Stimulated activated CD8-positive, alpha-beta memory T cell treated with anti-CD3 and anti-CD28 coated beads, Interleukin-7, amount 100 ng/mL, for 1 hour (primary cell): ENCODE measurements around the gene ZMAT2.
"Not testable (repeated sequence)": the region's sequence is repeated elsewhere in the genome, so short reads cannot be mapped to it uniquely, and the experiment has no call there.

ENCODE experiments used
- DNase-seq, 2 donors: peaks; one replicate each; pipeline ENCODE4 v3.0.0-alpha.2; 2020; ENCODE audit warnings: low read depth in 2 of 2

ZMAT2 gene, protein sequence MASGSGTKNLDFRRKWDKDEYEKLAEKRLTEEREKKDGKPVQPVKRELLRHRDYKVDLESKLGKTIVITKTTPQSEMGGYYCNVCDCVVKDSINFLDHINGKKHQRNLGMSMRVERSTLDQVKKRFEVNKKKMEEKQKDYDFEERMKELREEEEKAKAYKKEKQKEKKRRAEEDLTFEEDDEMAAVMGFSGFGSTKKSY

DNA sequence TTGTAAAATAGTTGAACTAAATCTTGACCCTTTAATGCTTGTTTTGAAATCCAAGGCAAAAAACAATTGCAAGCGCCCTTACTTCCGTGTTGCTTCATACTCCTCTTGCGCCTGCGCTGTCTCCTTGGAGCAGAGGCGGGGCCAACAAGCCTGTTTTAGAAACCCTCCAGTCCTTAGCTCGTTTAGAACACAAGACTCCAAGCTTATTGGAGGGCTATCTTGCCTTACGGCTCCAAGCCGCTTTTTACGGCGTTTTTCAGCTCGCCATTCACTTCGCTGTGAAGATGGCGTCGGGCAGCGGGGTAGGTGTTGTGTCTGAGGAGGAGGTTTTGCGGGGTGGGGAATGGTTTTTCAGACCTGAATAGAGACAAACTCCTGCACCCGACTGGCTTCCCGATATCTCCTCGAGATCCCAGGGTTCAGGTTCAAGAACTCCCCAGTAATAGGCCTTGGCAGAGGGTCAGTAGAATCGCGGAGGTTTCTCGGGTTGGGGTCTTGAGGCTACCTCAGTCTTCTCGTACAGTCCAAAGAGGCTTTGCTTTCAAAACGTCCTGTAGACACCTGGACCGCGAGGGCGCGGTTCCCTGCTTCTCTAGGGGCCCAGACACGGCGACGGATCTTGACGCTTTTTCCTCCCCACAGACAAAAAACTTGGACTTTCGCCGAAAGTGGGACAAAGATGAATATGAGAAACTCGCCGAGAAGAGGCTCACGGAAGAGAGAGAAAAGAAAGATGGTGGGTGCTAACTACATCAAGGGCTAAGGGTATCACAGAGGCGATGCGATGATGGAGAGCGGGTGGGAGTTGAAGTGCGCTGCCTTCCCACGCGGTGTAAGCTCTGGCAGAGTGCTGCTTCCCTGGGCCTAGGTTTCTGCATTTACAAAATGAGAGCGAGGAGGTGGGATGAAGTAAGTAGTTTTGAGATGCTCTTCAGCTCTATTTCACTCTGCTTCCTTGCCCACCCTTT lies at the start of gene ZMAT2:
ZMAT2 (plus strand) TSS at position 271 of the 968 bp plus-strand sequence; CDS start at position 285, 14 bp downstream.
- DNase-seq, result peak; percentile 77 to 86

DNA sequence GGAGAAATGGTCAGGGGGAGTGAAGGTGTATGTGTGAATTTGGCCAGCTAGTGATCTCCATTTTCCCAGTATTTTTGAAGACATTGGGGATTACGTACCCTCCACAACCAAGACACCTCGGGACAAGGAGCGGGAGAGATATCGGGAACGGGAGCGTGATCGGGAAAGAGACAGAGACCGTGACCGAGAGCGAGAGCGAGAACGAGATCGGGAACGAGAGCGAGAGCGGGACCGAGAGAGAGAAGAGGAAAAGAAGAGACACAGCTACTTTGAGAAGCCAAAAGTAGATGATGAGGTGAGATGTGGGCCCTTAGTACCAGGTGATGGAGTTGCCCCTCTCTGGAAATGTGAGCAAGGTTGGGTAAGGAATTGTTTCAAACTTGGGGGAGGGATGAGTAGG lies 41.4 kb upstream of the ZMAT2 start:
- DNase-seq, result no peak

DNA sequence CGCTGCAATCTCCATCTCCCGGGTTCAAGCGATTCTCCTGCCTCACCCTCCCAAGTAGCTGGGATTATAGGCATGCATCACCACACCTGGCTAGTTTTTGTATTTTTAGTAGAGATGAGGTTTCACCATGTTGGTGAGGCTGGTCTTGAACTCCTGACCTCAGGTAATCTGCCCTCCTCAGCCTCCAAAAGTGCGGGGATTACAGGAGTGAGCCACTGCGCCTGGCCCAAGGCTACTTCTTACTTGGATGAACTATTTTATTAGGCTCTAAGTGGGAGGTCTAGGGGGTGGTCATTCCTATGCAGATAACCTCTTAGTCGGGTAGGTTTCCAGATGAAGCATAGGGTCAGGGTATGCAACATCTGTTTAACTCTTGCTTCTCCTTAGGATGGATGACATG lies 39.9 kb upstream of the ZMAT2 start:
- DNase-seq, result not testable (repeated sequence)

DNA sequence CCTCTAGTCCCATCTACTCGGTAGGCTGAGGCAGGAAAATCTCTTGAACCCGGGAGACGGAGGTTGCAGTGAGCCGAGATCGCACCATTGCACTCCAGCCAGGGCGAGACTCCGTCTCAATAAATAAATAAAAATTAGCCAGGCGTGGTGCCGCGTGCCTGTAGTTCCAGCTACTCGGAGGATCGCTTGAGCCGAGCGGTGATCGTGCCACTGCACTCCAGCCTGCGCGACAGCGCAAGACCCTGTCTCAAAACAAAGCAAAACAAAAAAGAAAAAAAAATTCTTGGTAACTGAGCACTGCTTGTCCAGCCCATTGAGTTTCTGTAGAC lies 36.3 kb upstream of the ZMAT2 start:
- no peak for DNase-seq

DNA sequence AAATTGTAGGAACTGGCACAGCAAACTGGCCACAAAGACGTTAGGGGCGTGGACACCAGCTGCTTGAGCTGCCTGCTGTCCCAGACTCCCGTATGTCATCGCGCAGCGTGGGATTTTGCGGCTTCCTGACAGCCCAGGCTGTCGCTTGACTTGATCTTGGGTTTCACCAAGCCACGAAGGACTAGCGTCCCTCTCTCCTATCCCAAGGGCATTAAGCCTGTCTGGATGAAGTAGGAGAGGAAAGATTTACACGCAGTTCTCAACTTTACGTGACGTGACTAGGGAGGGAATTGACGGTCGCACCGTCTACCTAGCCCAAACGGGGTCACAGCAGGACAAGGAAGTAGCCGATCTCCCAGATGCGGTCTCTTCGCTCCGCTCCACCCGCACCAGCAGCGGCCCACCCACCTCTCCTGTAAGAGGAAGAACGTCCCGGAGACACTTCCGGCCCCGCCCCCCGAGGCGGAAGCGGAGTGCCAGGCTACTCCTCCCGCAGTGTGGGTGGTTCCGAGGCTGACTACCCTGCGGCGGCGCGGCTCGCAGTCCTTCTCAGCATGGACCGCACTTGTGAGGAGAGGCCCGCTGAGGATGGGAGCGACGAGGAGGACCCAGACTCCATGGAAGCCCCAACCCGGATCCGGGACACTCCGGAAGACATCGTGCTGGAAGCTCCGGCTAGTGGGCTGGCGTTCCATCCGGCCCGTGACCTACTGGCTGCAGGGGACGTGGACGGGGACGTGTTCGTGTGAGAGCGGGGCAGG lies 35.7 kb upstream of the ZMAT2 start, which contains the start of gene WDR55:
WDR55 (plus strand) TSS at position 546 of the 761 bp plus-strand sequence; CDS start at position 555, 9 bp downstream.
- peak; percentile 90 for DNase-seq

DNA sequence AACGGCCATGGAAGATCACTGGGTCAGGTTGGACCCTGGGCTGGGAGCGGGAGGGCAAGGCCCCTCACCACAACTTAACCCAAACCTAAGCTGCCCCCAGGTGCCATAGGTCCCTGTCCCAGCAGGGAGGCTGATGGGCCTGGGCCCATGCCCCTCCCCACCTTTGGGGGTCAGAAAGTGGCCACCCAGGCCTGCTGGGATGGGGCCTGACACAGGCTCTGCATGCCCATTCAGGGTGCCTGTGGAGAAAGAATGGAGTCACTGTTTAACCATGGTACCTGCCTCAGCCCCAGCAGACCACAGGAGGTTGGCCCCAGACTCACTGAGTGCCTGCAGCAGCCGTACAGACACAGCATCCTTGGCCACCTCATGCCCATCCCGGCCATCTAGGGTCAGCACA lies 29.2 kb upstream of the ZMAT2 start:
- DNase-seq, result not testable (repeated sequence)

DNA sequence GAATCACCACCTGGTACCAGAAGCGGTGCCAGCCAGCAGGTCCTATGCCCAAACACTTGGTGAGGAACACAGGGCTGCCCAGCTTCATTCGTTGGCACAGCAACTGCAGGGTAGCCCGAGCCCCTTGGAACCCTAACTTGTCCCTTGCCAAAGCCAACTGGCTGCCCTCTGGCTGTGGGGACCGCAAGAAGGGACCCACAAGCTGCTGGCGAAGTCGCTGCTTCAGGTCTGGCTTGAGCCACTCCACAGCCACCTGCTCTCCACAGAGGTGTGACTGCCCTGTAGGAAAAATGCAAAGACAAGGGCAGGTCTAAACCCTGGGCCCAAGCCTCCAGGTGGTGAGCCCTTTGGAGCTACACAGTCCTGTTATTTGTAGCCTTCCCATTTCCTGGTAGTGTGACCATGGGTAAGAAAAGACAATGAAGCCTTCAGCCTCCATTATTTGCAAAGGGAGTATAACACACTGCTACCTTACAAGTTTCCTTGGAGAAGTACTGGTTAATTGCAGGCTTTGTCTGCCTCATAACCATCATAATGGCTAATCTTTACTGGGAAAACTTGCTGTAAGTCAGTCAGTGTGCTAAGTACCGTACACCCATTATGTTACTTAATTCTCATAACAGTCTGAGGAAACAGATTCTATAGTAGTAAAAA lies 28.6 kb upstream of the ZMAT2 start:
- no peak for DNase-seq

DNA sequence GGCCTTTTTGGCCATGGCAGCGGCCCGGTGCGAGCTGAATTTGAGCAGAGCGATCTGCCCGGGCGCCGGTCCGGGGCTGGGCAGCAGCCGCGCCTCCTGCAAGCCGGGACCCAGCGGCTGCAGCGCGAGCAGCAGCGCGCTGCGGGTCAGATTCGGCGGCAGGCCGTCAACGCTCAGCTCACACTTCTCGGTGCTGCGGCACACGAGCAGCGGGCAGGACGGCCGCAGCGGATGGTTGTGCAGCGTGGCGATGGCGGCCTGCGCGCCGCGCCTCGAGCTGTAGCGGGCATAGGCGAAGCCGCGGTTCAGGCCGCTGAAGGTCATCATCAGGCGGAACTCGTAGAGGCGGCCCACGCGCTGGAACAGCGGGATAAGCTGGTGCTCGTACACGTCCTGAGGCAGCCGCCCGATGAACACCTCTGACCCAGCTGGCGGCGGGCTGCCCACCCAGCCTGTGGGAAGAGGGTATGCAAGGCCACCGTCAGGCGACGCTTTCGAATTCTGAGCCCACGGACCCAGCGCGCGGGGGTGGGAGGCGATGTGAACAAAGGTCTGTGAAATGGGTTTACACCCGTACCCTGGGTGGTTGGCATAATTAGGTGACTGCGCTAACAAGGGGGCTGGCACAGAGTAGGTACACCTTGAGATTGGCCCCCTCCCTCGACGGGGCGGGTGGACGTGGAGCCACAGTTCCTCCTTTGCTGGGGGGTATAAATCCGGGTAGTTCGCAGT lies 27.6 kb upstream of the ZMAT2 start:
- no peak for DNase-seq

DNA sequence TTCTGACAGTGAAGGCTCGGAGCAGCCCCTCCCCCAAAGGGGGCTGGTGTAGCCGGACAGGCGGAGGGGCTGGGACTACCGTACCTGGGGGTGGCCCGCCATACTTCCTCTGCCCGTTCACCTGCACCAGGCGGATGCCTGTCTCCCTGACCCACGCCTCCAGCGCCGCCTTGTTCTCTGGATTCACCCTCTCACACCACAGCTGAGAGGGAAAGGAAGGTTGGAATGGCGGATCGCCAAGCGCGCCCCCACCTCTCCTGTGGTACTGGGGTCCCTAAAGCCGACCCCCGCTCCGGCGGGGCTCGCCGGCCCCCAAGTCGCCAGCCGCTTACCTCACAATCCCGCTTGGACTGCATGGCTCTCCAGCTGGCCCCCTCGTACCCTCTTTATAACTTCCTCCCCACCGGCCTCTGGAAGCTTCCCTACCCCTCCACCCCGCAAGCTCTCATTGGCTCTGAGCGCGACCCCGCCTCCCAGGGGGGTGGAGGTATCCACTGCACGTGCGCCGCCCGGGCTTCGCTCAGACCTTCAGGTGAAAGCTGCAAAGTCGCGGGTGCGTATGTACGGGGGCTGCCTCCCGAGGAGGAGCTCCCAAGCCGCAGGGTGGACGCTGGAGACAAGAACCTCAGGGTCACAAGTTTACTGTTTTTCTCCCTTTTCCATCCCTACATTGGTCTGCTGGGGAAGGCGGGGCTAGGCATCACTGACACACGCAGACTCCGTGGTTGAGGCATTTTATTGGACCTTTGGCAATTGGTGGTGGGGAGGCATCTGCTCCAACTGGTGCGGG lies 26.9 kb upstream of the ZMAT2 start, which contains the start of gene DND1:
DND1 (minus strand) TSS at position 390 of the 790 bp plus-strand sequence; CDS start at position 356, 34 bp downstream.
- DNase-seq, result no peak

DNA sequence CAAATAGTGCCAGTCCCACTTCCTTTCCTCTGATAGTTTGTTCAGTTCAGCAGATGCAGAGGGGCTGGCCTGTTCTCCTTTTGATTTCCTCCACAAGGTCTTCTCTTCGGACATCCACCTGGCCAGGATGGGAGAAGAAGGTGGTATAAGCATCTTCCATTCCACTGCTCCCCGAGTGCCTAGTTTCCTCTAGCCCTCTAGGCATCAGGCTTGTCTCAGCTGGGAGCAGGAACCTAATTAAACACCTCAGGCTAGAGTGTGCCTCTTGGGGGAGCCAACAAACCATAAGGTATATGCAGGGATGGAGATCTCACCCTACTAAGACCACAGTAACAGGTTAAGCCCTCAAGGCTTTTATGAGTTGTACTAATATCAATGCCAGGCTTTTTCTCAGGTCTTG lies 26.0 kb upstream of the ZMAT2 start:
- DNase-seq, result no peak

DNA sequence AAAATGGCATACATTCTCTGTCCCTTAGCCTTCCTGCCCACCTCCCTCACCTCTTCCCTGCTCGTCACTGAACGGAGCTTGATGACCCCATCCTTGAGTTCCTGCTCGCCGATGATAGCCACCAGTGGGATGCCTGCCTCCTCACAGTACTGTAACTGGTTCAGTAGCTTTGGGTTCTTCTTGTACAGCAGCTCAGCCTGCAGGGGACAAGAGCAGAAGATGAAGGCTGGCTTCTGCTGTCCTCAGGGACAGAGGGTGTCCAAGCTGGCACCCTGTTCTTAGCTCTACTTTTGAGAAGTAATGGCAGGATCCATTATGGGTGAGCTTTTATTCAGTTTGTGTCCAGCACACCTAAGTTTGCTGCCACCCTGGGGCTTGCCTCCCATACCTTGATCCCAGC lies 25.6 kb upstream of the ZMAT2 start:
- no peak for DNase-seq

DNA sequence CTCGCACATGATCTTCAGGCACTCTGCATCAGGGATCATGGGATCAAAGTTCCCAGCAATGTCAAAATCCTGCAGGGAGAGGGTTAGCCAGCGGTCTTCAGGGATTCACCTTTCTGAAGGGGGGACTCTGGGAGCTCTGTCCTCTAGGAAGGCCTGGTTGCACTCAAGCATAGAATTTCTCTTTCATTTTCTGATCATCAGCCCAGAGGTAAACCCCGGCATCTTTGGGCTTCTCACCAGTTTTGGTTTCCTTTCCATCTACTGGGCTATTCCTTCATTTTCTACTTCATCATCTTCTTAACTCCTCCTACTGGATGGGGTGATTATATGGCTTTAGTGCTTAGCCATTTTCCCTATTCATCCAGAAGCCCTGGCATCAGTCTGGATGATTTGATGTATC lies 22.3 kb upstream of the ZMAT2 start:
- DNase-seq, result no peak

DNA sequence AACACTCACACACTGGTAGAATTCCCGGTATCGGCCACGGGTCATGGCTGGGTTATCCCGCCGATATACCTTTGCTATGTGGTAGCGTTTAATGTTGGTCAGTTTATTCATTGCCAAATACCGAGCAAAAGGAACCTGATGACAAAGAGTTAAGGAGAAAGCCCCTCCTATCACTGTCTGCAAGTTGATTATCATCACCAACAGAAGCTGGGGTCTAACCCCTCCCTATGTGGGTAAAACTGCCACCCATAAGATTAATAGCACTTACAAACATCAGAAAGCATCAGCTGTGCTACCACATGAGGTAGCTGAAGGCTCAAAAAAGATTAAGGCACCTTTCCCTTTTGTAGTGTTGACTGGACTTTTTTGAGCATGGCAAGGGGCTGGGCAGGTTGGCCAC lies 21.3 kb upstream of the ZMAT2 start:
- no peak for DNase-seq

DNA sequence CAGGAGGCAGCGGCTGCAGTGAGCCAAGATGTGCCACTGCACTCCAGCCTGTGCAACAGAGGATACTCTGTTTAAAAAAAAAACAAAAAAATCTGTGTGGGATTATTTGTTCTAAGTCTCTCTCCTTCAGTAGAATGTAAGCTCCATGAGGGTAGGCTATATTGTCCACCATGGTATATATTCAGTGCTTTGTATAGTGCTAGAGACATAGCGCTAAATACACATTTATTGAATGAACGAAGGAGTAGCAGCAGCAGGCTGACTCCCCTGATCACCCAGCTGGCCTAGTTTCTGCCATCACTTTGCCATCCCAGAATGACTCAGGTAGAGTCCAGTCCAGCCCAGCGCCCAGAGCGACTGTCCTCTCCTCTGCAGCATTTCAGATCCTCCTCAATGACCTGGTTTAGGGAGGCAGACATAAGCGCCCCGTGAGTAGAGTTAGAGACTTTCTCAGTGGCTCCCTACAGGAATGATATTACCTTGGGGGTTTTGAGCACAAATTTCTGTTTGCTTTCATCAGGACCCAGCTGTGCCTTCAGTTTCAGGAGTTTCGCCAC lies 9.8 kb upstream of the ZMAT2 start:
- DNase-seq, result no peak

DNA sequence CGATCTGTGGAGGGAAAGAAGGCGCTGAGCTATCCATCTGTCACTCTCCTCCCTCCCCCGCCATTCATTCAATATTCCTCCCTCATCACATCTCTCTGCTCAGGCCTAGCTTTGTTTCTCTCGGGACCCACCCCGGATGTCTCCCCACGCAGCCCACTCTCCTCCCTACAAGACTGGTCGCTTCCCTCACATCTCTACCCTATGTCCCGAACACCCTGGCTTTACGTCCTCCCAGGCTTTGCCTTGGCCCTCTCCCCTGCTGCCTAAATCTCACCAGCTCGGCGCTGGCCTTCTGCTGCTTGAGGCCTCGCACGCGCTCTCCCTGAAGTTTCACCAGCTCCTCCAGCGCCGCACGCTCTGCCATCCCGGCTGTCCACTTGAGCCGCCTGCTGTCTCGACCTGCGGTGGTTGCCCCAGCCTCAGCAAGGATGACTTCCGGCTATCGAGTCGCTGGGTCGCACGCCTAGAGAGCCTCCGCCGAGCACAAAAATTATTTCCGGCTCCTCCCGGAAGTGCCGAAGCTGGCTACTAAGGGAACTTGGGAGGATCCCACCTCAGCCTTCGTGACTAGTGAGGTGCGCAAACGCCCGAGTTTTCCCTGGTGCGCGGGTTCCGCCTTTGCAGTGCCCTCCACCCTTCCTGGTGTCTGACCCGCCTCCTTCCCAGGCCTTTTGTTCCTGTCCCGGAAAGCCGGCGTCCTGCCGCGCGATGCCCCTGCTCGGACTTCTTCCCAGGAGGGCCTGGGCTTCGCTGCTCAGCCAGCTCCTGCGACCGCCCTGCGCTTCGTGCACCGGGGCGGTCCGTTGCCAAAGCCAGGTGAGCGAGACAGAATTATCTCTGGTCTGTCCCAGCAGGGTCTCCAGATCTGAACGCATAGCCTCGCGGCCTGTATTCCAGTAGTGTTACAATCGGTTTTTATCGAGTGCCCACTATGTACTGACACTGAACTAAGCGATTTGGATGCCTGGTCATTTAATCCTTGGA lies 9.0 kb upstream of the ZMAT2 start, which contains the start of the genes HARS1 and HARS2:
HARS1 (minus strand) TSS at position 430 of the 984 bp plus-strand sequence; CDS start at position 364, 66 bp downstream.
HARS2 (plus strand) TSS at position 515 of the 984 bp plus-strand sequence; CDS start at position 709, 194 bp downstream.
- DNase-seq, result peak; percentile 61 to 70

DNA sequence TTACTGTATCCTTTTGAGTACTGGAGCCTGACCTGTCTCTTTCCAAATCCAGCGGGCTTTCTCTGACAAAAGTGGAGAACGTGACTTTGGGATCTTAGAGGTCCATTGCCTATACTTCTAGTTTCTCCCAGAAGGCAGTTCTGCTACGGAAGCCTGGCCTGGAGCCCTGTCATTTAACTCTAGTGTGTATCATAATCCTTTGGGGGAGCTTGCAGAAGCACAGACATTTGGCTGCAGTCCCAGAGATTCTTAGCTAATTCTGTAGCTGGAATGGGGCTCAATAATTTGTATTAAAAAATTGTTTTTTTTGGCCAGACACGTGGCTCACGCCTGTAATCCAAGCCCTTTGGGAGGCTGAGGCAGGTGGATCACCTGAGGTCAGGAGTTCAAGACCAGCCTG lies 6.0 kb upstream of the ZMAT2 start:
- DNase-seq, result no peak

DNA sequence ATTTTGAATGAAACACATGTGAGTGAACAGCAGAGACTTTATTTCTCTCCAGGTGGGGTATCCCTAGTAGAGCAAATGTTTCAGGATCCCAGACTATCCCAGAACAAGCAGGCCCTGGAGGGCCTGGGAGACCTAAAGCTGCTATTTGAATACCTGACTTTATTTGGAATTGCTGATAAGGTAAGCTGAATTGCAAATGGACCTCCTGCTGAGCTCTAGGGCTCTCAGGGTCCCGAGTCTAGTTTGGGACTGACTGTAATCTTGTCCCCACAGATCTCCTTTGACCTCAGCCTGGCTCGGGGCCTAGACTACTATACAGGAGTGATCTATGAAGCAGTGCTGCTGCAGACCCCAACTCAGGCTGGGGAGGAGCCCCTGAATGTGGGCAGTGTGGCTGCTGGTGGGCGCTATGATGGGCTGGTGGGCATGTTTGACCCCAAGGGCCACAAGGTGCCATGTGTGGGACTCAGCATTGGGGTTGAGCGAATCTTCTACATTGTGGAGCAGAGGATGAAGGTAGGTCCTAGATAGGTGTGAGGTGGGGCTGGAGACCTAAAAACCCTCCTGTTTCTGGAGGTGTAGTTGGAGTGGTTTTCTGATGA lies 3.3 kb upstream of the ZMAT2 start:
- no peak for DNase-seq

DNA sequence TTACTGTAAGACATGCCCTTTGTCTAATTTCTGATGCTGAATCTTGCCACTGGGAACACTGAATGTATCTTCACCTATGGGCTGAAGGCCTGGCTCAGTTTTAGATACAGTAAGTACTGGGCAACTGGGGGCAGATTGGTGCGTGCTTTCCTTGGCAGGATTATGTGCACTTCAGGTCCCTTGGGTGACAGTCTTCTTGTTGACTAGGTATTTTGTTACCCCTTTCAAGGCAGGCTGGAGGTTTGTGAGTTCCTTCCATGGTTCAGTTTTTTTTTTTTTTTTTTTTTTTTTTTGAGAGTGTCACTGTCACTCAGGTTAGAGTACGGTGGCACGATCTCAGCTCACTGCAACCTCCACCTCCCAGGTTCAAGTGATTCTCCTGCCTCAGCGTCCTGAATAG lies 7.6 kb downstream of the ZMAT2 start:
- DNase-seq, result no peak
